Measurements from ENCODE around the gene ADAP1.
"Not testable (repeated sequence)": the region's sequence is repeated elsewhere in the genome, so short reads cannot be mapped to it uniquely, and the experiment has no call there.

ADAP1 gene

GRCh38 chr7:957418-958220 is 3.1 kb upstream of the ADAP1 start:
- DNase-seq: no peak

DNA sequence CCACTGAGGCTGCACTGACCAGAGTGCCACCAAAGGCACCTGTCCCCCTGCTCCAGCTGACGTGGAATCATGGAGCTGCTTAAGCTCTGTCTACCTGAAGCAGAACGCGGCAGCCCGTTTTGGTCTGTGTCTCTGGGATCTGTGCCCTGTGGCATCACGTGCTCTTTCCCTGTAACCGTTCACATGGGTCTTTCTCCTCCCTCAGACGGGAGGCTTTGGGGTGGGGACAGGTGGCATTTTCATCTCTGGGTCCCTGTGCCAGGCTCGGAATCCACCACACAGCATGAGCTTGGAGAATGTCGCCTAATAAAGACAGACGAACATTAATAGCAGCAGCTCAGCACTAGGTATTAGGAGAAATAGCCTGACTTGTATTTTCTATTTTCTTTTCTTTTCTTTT is 1.6 kb upstream of the ADAP1 start:
- DNase-seq: no peak

DNA sequence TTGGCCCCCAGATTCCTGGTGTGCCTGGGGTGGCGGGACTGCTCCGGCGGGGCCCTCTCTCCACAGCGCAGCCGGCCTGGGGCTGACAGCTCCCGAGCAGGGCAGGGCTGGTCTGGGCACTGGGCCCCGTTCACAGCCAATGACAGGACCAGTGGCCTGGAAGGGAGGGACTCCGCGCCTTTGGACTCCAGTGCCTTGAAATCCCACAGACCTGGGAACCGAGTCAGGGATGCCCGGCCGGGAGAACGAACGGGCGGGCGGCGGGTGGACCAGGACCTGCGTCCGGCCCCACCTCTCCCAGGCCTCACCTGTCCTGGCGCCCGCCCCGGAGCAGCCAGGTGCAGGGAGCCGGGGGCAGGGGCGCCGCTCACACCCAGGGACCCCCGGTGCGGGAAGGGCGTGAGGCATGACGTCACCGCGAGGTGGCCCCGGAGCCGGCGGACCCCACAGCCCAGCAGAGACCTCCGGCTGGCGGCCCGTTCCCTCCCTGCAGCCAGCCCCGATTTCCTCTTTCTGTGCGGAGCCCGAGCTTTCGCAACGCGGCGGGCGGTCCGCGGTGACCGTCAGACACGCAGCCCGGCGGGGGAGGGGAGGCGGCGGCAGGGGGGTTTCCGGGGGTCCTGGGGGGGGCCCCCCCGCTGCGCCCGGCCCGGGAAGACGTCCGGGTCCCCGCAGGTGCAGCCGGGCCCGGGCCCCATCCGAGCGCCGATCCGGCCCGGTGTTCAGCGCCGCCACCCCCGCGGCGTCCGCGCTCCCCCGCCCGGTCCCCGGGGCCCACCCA is 743 bp downstream of the ADAP1 start:
- no peak for DNase-seq

- DNase-seq: no peak
These were observed 1.7 kb downstream of the ADAP1 start for GRCh38 chr7:952548-953441.

DNA sequence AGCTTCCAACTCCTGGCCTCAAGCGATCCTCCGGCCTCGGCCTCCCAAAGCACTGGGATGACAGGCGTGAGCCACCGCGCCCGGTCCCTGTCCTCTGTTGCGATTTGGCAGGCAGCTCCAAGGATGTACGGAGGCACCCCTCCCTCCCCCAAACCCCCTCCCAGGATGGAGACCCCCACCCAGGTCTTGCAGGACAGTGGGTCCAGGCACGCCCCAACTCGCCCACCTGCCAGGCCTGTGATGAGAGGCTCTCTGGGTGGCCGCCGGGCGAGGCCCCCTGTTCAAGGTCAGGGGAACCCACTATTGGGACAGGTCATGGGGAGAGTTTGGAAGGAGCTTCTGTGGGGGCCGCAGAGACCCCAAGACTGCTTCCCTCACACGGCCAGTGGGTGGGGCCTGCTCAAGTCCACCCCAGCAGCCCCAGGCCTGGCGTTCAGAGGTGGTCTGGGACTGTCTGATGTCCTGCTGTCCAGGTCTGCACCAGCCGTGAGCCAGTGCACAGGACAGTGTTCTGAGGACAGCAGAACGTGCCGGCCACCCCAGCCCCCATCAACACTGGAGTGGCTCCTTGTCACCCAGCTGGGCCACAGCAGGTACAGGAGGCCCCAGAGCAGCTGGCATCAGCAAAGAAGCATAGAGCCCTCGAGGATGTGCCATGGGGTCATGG is 2.5 kb downstream of the ADAP1 start:
- no peak for DNase-seq

- no peak for DNase-seq
These were observed 5.2 kb downstream of the ADAP1 start for GRCh38 chr7:949021-949934.

- DNase-seq: no peak
These were observed 6.9 kb downstream of the ADAP1 start for GRCh38 chr7:947391-948210.

DNA sequence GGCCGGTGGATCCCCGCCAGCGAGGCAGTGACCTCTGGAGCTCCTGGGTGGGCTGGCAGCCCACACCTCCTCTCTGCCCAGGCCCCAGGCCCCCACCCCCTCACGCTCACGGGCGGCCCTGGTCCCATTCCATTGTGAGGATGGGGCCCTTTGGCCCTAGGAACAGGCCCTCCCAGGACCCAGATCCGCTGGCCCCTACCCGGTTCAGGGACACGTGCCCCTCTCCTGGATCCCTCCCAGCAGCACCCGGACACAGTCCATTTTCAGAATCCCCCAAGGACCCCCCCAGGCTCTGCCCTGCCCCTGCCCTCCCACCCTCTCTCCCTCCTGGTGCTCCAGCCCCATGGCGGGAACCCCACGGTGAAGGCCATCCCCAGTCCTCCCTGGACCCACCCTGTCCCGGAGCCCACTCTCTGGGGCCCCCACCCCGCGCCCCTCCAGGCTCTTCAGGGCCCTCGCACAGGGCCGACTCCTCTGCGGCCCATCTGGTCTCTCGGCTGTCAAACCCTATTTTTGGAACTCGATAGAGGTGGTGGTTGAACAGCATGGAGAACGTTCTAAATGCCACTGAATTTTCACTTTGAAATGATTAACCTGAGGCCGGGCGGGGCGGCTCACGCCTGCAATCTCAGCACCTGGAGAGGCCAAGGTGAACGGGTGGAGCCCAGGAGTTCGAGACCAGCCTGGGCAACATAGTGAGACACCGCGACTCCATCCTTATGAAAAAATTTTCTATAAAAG is 8.1 kb downstream of the ADAP1 start:
- DNase-seq: no peak

- no peak for DNase-seq
These were observed 8.8 kb downstream of the ADAP1 start for GRCh38 chr7:945556-946255.

- no peak for DNase-seq
These were observed 9.3 kb downstream of the ADAP1 start for GRCh38 chr7:945147-945555.

DNA sequence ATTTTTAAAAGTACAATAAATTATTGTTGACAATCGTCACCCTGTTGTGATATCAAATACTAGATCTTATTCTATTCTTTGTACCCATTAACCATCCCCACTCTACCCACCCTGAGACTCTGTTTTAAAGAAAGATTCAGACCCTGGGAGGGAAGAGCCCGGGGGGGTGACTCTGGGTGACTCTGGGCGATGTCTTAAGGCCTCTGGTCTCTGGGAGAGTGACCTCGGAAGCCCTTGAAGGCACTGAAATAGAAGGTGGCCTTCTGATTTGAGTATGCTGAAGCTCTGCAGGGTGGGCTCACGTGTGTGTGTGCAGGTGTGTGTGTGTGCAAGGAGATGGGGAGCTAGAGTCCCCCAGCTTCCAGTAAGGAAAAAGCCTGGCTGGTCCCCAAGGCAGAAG is 9.7 kb downstream of the ADAP1 start:
- no peak for DNase-seq

DNA sequence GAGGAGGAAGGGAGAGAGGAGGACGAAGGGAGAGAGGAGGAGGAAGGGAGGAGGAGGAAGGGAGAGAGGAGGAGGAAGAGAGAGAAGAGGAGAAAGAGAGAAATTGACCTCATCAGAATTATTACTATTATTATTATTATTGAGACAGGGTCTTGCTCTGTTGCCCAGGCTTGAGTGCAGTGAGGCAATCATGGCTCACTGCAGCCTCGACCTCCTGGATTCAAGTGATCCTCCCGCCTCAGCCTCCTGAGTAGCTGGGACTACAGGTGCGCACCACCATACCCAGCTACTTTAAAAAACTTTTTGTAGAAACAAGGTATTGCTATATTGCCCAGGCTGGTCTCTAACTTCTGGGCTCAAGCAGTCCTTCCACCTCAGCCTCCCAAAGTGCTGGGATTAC is 10.7 kb downstream of the ADAP1 start:
- not testable (repeated sequence) for DNase-seq

- no peak for DNase-seq
These were observed 13.7 kb downstream of the ADAP1 start for GRCh38 chr7:940599-941408.

DNA sequence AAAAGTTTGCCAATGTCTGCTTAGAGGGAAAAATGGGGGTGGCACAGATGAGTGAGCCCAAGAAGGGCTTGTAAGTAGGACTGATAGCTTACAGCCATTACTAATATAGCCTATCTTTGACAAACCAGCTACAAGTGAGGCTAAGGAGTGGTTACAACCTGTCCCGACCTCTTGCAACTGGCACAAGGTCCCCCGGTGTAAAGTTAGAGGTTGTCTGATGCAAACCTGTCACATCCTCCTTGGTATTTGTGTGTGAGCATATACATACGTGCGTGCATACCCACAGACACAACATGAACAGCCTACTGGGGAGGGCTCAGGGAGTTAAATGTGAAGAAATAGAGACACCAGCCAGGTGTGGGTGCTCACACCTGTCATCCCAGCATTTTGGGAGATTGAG is 14.6 kb downstream of the ADAP1 start:
- DNase-seq: no peak

- no peak for DNase-seq
These were observed 15.8 kb downstream of the ADAP1 start for GRCh38 chr7:938546-939185.

- DNase-seq: no peak
These were observed 16.5 kb downstream of the ADAP1 start for GRCh38 chr7:937856-938484.

DNA sequence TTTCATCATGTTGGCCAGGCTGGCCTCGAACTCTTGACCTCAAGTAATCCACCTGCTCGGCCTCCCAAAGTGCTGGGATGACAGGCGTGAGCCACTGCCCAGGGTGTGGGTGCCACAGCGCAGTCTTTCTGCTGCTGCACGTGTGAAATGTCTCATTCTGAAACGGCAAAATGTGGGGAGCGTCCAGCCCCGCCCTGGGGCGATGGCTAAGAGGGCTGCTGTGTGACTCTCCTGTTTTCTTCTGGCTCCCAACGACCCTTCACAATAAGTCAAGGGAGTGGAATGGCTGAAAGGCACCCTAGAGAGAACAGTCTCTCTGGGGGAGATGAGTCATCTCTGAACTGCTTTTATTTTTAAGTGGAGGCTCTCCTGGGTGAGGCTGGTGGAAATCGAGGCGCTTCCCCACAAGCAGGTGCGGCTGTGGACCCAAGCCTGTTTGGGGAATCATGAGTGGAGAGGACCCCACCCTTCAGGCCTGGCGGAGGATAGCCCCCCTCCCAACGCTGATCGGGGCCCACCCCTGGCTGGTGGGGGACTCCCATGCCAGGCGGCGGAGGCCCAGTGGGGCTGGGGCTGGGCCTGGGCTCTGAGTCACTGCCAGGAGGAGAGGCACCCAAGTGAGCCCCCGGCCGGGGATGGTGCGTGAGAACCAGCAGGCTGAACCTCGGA is 18.0 kb downstream of the ADAP1 start:
- DNase-seq: peak; percentile 31

Data from stimulated activated naive CD4-positive, alpha-beta T cell treated with Interleukin-2 at 50 U/mL for 16 hours (primary cell).